ENCODE data around the gene NGFR. TPM values are rescaled to one million over a fixed set of nuclear protein-coding genes. Genes with fewer than 3 reads are reported as not detected.

NGFR gene
- total RNA-seq, 1 donor from 2014 or later, result 1.9 TPM

Other genes with a start within 250 kb of the NGFR start
- gene ZNF652, start 133.0 kb upstream of the NGFR start, total RNA-seq (ENCODE audit: insufficient read depth, low replicate concordance), result 16.6 TPM
- 53.9 TPM for gene PHB1, start 80.4 kb upstream of the NGFR start, total RNA-seq (ENCODE audit: insufficient read depth, low replicate concordance)
- gene NXPH3, start 80.6 kb downstream of the NGFR start, total RNA-seq (ENCODE audit: insufficient read depth, low replicate concordance), result 3.4 TPM
- gene SPOP, start 182.8 kb downstream of the NGFR start, total RNA-seq (ENCODE audit: insufficient read depth, low replicate concordance), result 129 TPM
- gene SLC35B1, start 212.7 kb downstream of the NGFR start, total RNA-seq (ENCODE audit: insufficient read depth, low replicate concordance), result 53.2 TPM

Data from umbilical cord (tissue), 1 donor.